K562 (cell line): Measurements from ENCODE around the gene LYPD6B.

Source experiments
- EZH2 ChIP-seq: IDR thresholded peaks from 2 replicates; pipeline ENCODE4 v1.6.1; 2012; ENCODE audit warnings: low read depth, mild to moderate bottlenecking, inconsistent platforms, low read length, borderline replicate concordance
- GATA2 ChIP-seq: sonication (generic); formaldehyde crosslinking; IDR thresholded peaks from 2 replicates; pipeline ENCODE4 v1.4.0; 2020; ENCODE audit warnings: mild to moderate bottlenecking, missing genetic modification reagents
- GTF2A2 ChIP-seq: IDR thresholded peaks from 2 replicates; pipeline ENCODE4 v1.6.1; 2016; ENCODE audit warnings: mild to moderate bottlenecking, missing genetic modification characterization, missing compliant biosample characterization
- NR2C2 ChIP-seq, 2 experiments: fragments of 200-800 bp in 1 of 2; sonication (Bioruptor generic) in 1 of 2; sonication (generic) in 1 of 2; formaldehyde crosslinking in 1 of 2; IDR thresholded peaks; 2 replicates each; pipeline versions ENCODE4 v1.6.1 to v1.8.0; 2016 to 2022; ENCODE audit warnings: mild to moderate bottlenecking in 1 of 2, missing compliant biosample characterization in 1 of 2, missing genetic modification characterization in 1 of 2, missing genetic modification reagents in 1 of 2
- NR3C1 ChIP-seq: sonication (generic); formaldehyde crosslinking; IDR thresholded peaks from 2 replicates; pipeline ENCODE4 v1.8.1; 2022; ENCODE audit warnings: missing genetic modification reagents
- NUFIP1 ChIP-seq: fragments of 450-650 bp; IDR thresholded peaks from 2 replicates; pipeline ENCODE4 v1.6.1; 2018; ENCODE audit not compliant: partially characterized antibody
- POLR2A ChIP-seq: fragments of 450-650 bp; conservative IDR thresholded peaks from 2 replicates; pipeline ENCODE4 v1.6.1; 2016
- POLR2AphosphoS5 ChIP-seq: IDR thresholded peaks from 2 replicates; pipeline ENCODE4 v1.6.1; 2011; ENCODE audit warnings: mild to moderate bottlenecking, low read depth, low read length, moderate library complexity; ENCODE audit not compliant: control insufficient read depth, insufficient read depth

DNA sequence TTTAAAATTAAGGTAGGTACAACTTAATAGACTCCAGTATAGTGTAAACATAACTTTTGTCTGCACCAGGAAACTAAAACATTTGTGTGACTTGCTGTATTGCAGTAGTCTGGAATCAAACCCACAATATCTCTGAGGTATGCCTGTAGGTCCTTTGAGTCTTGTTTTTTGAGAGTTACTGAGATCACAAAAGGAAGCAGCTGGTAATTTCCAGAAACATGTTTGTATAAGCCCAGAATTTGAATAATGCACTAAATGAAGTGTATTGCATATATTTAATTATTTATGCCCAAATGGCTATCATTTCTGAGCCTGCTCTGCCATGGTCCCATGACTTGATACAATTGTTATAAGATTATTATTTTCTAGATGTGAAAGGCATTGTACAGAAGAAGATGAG lies 148.6 kb downstream of the LYPD6B start:
- no peak for TF ChIP-seq NUFIP1
- TF ChIP-seq NR2C2 (CRISPR knock-in tag; IDR thresholded peaks at IDR 0.05): no peak
- TF ChIP-seq NR2C2 (tag; IDR thresholded peaks at IDR 0.05): no peak
- TF ChIP-seq GATA2 (CRISPR knock-in tag): no peak
- TF ChIP-seq NR3C1 (CRISPR knock-in tag): no peak
- no peak for TF ChIP-seq GTF2A2 (tag)
- TF ChIP-seq POLR2AphosphoS5: no peak
- no peak for TF ChIP-seq EZH2
- no peak for TF ChIP-seq POLR2A
